ENCODE results near the gene SMARCC1. TPM values are rescaled to one million over a fixed set of nuclear protein-coding genes. Genes with fewer than 3 reads are reported as not detected.

The SMARCC1 gene
- total RNA-seq, 1 experiment from 2014 or later = 63.4 TPM

DNA sequence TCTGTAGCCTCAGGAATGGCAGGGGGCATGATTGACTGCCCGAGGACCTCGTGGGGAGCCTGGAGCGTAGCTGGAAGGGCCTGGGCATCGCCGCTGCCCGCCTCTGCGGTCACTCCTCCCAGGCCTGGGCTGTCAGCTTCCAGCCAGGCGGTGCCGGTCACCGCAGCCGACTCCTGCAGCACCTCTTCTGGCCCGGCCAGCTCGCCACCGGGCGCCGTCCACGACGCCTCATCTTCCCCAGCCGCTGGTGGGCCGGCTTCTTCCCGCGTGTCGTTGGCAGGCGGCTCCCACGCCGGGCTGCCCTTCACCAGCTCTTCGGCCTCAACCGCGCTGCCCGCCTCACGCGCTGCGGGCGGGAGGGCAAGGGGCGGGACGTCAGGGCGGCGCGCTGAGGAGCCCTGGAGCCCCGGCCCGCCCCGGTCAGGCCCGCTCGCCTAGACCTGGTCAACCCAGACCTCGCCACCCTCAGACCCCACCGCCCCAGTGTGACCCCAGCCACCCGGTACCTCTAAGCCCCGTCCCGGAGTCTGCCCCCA lies 204.0 kb downstream of the SMARCC1 start:
- no peak for DNase-seq (ENCODE audit: low spot score)

GRCh38 chr3:47573190-47574172 lies 208.2 kb downstream of the SMARCC1 start:
- in situ Hi-C loops (cut with HindIII; ENCODE audit: low sequenced_read_pairs) = no loop called here
- peak; percentile 29 for DNase-seq (ENCODE audit: low spot score)

More for the DNA sequence above, 204.0 kb downstream of the SMARCC1 start:
- in situ Hi-C loops (cut with HindIII; ENCODE audit: low sequenced_read_pairs) = no loop called here

DNA sequence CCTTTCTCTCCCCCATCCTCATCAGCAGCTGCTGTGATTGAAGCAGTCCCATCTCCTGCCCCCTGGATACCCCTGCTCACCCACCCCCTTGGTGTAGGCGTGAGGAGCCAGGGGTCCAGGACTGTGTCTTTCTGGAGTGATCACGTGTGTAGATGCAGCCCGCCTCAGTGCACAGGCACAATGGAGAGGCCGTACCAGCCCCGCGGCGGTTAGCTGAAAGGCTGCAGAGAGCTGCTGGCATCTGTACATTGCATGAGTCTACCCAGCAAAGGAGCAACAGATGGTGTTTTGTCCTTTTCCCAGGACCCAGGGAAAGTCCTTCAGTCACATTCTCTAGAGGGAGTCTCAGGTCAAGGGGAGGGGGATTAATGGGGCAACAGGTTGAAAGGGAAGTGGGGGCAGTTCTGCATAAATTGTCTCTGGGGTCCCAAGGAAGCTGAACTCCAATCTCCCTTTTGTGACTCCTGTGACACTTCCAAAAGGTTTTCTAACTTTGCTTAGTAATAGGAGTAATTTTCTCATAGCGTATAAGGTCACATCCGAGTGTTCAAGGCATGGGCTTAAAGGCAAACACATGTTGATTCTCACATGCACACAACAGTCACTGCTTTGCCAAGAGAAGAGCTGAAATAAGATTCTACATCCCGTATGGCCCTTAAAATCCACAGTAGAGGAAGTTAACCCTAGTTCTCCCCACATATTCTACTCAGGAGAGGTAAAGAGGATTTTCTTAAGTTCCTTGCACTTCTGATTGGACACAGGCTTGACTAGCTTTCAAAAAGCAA lies 210.1 kb downstream of the SMARCC1 start:
- peak; percentile 55 for DNase-seq (ENCODE audit: low spot score)
- in situ Hi-C loops (cut with HindIII; ENCODE audit: low sequenced_read_pairs) = no loop called here

DNA sequence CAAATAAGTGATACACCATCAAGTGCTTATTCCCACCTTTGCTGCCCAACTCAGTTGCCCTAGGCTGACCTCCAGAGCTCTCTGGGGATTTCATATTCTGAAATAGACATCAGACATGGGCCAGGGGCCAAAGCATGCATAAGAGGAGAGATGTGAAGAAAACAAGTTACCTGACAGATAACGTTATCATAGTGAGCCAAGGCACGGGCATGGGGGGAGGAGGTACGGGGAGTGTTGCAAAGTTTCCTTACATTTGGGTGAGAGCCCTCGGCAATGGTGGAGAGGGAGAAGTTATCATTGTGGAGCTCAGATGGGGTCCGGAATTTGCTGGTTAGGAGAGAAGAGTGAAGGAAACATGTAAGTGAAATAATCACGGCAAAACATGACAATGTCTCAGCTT lies 212.8 kb downstream of the SMARCC1 start:
- no peak for DNase-seq (ENCODE audit: low spot score)
- in situ Hi-C loops (cut with HindIII; ENCODE audit: low sequenced_read_pairs) = no loop called here

GRCh38 chr3:47567149-47567548 lies 214.5 kb downstream of the SMARCC1 start:
- in situ Hi-C loops (cut with HindIII; ENCODE audit: low sequenced_read_pairs) = no loop called here
- no peak for DNase-seq (ENCODE audit: low spot score)

DNA sequence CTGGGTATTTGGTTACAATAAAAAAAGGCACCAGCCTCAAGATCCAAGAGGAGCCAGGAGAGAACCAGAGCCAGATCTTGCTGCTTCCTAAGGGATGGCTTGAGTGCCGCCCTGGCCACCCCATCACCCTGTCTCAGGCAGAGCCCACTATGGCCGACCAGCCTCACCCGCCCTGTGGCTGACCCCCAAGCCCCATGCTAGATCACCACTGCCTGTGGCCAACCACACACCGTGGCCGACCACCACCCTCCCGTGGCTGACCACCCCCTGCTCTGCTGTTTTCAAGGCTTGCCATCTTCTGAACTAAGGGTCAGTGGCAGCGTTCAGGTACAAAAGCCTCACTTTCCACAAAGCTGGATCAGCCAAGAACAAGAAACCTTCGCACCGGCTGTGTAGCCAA lies 215.0 kb downstream of the SMARCC1 start:
- no peak for DNase-seq (ENCODE audit: low spot score)
- in situ Hi-C loops (cut with HindIII; ENCODE audit: low sequenced_read_pairs) = no loop called here

GRCh38 chr3:47565734-47566550 lies 215.8 kb downstream of the SMARCC1 start:
- in situ Hi-C loops (cut with HindIII; ENCODE audit: low sequenced_read_pairs) = no loop called here
- DNase-seq (ENCODE audit: low spot score) = no peak

DNA sequence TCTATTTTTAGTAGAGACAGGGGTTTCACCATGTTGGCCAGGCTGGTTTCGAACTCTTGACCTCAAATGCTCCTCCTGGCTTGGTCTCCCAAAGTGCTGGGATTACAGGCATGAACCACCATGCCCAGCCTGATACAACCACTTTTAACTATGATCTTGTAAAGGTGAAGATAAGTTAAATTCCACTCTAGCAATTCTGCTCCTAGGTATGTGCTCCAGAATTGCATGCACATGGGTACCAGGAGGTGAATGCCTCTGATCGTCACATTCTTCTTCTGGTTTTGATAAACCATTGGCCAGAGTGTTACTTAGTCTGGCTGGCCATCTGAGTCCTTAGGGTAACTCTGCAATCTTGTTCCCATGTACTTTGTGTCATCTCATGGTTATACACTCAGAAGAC lies 225.3 kb downstream of the SMARCC1 start:
- DNase-seq (ENCODE audit: low spot score) = no peak

GRCh38 chr3:47554335-47554734 lies 227.4 kb downstream of the SMARCC1 start:
- in situ Hi-C loops (cut with HindIII; ENCODE audit: low sequenced_read_pairs) = no loop called here
- no peak for DNase-seq (ENCODE audit: low spot score)

More for the DNA sequence above, 225.3 kb downstream of the SMARCC1 start:
- in situ Hi-C loops (cut with HindIII; ENCODE audit: low sequenced_read_pairs) = no loop called here

- in situ Hi-C loops (cut with HindIII; ENCODE audit: low sequenced_read_pairs) = no loop called here
- no peak for DNase-seq (ENCODE audit: low spot score)
Measured at GRCh38 chr3:47553407-47553806, 228.3 kb downstream of the SMARCC1 start.

DNA sequence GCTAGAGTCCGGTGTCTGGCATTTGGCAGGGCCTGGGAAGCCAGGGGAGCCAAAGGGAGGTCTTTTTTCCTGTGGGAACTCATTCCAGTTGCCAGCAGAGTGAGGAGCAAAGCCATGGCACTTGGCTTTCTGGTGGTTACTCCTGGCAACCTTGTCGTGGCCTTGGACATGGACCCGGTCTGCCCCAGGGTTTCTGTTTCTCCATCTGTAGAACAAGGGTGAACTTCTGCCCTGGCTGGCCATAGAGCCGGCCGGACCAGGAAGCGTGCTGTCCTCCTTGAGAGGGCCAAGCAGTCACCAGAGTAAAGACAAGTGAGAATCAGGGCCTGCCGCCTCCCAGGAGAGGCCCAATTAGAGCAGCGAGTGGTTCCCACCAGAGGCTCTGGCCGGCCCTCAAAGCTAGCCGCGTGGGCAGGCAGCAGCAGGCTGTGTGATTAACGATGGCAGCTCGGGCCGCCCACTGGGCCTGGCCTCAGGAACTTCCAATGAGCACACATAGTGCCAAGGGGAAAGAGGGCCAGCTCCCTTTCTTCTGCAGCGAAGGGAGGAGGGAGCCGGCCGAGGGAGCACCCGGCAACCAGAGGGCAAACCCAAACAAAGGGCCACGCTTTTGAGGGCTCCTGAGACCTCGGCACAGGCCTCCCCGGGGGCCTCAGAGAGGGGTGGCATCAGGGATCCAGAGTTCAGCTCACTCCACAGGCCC lies 239.1 kb downstream of the SMARCC1 start:
- in situ Hi-C loops (cut with HindIII; ENCODE audit: low sequenced_read_pairs) = no loop called here
- peak; percentile 77 for DNase-seq (ENCODE audit: low spot score)

DNA sequence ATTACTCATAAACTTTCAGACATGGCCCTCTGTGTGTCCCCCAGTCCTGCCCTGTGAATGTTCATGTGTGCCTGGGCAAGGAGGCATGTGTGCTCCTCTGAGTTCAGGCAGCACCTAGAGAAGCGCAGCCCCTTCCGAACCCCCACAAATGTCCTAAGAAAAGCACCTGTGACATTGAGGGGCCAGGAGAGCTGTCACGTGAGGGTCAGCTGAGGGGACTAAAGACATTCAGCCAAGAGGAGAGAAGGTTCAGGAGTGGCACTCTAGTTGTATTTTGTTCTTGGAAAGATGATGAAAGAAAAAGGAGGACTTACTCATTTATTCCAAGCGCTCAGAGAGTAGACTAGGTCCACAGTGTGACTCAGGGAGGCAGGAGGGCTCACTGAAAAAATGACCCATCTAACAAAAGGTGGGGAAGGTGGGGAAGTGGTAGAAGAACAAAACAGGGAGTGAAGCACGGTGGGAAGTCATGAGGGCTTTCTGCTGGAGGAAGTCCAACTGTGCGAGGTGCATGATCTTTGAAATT lies 240.0 kb downstream of the SMARCC1 start:
- in situ Hi-C loops (cut with HindIII; ENCODE audit: low sequenced_read_pairs) = no loop called here
- DNase-seq (ENCODE audit: low spot score) = no peak

DNA sequence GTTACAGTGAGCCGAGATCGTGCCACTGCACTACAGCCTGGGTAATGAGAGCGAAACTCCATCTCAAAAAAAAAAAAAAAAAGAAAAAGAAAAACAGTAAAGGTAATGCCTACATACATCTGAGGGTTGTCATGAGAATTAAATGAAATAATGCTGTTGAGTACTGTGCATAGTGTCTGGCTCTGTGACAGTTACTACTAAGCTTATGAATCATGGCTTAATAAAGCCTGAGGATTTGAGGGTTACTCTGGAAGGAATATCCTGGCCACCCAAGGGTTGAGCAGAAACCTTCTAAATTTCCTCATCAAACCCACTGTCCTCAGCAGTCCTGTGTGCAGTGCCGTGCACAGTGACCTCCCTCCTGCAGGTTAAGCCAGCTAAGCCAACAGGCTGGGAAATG lies 241.4 kb downstream of the SMARCC1 start:
- in situ Hi-C loops (cut with HindIII; ENCODE audit: low sequenced_read_pairs) = no loop called here
- no peak for DNase-seq (ENCODE audit: low spot score)

DNA sequence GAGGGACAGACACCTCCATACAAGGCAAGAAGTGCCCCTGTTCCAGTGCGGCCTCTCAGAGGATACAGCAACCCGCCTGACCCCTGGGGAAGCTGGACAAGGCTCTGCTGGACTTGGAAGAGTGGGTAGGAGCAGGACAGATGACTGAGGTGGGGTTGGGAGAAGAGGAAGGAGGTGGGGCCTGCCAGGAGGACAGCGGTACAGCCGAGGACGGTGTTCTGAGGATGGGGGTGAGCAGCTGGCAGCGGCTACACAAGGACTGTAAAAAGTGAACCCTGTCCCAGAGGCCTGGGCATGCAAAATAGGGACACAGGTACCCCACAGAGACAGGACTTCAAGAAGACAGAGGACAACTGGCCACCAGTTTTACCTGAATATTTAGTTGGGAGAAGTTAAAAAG lies 244.7 kb downstream of the SMARCC1 start:
- no peak for DNase-seq (ENCODE audit: low spot score)

GRCh38 chr3:47536221-47536891 lies 245.3 kb downstream of the SMARCC1 start:
- DNase-seq (ENCODE audit: low spot score) = peak; percentile 18
- in situ Hi-C loops (cut with HindIII; ENCODE audit: low sequenced_read_pairs) = no loop called here

More for the DNA sequence above, 244.7 kb downstream of the SMARCC1 start:
- in situ Hi-C loops (cut with HindIII; ENCODE audit: low sequenced_read_pairs) = no loop called here

All from G401 (cell line).